ENCODE measurements around the gene NAA10. TPM values are rescaled to one million over a fixed set of nuclear protein-coding genes. Genes with fewer than 3 reads are reported as not detected.

NAA10 gene
- total and polyA plus RNA-seq, 2 of the 13 experiments (the other 11 are each of a cell fraction or from before 2014, with no cell fraction given), result 49.2 to 51.7 TPM

DNA sequence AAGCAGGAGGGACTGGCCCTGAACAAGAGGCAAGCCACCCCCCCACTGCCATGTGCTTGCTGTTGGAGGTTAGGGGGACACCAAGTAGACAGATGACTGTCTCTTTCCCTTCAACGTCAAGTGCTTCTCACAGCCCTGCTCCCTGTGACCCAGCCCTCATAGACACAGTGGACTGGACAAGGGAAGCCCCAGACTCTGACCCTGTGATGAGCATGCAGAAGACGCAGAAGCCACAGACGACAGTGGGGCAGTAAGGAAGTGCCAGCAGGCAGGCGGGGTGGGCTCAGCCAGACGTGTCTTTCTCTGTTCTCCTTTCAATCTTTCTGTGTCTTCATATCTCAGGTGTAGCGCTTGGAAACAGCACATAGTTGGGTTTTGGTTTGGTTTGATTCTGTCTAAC is 46.5 kb downstream of the NAA10 start:
- no peak overlapping the region for H2AFZ ChIP-seq (ENCODE audit: low read length)
- no peak overlapping the region for H3K4me2 ChIP-seq (ENCODE audit: low read depth, low read length)
- ChIA-PET CTCF (ENCODE audit: low intra/inter-chr PET ratio, low total read pairs) (no interaction called here), POLR2A (no interaction called here)
- DNase-seq (ENCODE audit: low spot score) (no peak), ATAC-seq (no peak), FAIRE-seq (no peak)
- H4K20me1 ChIP-seq (ENCODE audit: insufficient read depth, low read length), result no peaks in the 10 kb centered on the region
- H3K9ac ChIP-seq (ENCODE audit: insufficient read depth, low read depth, low read length), result no peak overlapping the region
- H3K36me3 ChIP-seq (replicated peaks in 1 of 2; ENCODE audit: control insufficient read depth in 1 of 2, insufficient read depth in 2 of 2, low read length in 2 of 2), result no peaks in the 10 kb centered on the region
- H3K9me3 ChIP-seq (ENCODE audit: low read length), result no peaks in the 10 kb centered on the region
- H3K4me1 ChIP-seq (ENCODE audit: insufficient read depth, low read length), result no peaks in the 10 kb centered on the region
- intact Hi-C loops (cut with micrococcal nuclease; ENCODE audit: unreplicated experiment) (no loop called here), in situ Hi-C loops (cut with HindIII; ENCODE audit: extremely low pct_ligation_motif_present, low pct_unique_long_range_greater_than_20kb) (no loop called here)
- no TSS peak for BruUV-seq (replicated peaks)
- peaks cover 0 to 19% of the 10 kb centered on the region in 2 experiments; a peak in 3 of 5 replicates for H3K27me3 ChIP-seq (ENCODE audit: control insufficient read depth in 1 of 2, insufficient read depth in 2 of 2, low read length in 2 of 2)
- no peak overlapping the region for H3K4me3 ChIP-seq (replicated peaks in 1 of 3; ENCODE audit: insufficient read depth in 1 of 3, low read depth in 2 of 3, low read length in 3 of 3)
- H3K27ac ChIP-seq (ENCODE audit: extremely low read length, insufficient read depth, low read length), result no peak overlapping the region
- H3K79me2 ChIP-seq (ENCODE audit: insufficient read depth, low read length), result no peaks in the 10 kb centered on the region
- WGBS (ENCODE audit: low lambda C conversion rate), result 65% methylated on average over 5 of the region's 6 CpGs
- TF ChIP-seq MAZ (IDR thresholded peaks at IDR 0.05; ENCODE audit: borderline replicate concordance, low read depth, low read length) (no peak), MAZ (CRISPR knock-in tag; IDR thresholded peaks at IDR 0.05; ENCODE audit: low read depth) (no peak), PHF20 (CRISPR knock-in tag; IDR thresholded peaks at IDR 0.05) (no peak), ZNF772 (CRISPR knock-in tag; IDR thresholded peaks at IDR 0.05) (no peak), MZF1 (CRISPR knock-in tag; IDR thresholded peaks at IDR 0.05; ENCODE audit: borderline replicate concordance) (no peak), TOPORS (CRISPR knock-in tag; IDR thresholded peaks at IDR 0.05) (no peak), ZKSCAN8 (CRISPR knock-in tag; IDR thresholded peaks at IDR 0.05; ENCODE audit: borderline replicate concordance) (no peak), JDP2 (CRISPR knock-in tag; IDR thresholded peaks at IDR 0.05; ENCODE audit: borderline replicate concordance) (no peak), DNMT3B (CRISPR knock-in tag; conservative IDR thresholded peaks at IDR 0.05) (no peak), ZNF598 (CRISPR knock-in tag; IDR thresholded peaks at IDR 0.05; ENCODE audit: borderline replicate concordance) (no peak), ZNF33A (CRISPR knock-in tag; IDR thresholded peaks at IDR 0.05; ENCODE audit: borderline replicate concordance) (no peak), ZNF556 (CRISPR knock-in tag; IDR thresholded peaks at IDR 0.05; ENCODE audit: borderline replicate concordance) (no peak), POLR2AphosphoS2 (IDR thresholded peaks at IDR 0.05; ENCODE audit: low read depth, low read length) (no peak), ZNF670 (CRISPR knock-in tag; IDR thresholded peaks at IDR 0.05; ENCODE audit: borderline replicate concordance) (no peak)
- TF ChIP-seq, protein P1, sequence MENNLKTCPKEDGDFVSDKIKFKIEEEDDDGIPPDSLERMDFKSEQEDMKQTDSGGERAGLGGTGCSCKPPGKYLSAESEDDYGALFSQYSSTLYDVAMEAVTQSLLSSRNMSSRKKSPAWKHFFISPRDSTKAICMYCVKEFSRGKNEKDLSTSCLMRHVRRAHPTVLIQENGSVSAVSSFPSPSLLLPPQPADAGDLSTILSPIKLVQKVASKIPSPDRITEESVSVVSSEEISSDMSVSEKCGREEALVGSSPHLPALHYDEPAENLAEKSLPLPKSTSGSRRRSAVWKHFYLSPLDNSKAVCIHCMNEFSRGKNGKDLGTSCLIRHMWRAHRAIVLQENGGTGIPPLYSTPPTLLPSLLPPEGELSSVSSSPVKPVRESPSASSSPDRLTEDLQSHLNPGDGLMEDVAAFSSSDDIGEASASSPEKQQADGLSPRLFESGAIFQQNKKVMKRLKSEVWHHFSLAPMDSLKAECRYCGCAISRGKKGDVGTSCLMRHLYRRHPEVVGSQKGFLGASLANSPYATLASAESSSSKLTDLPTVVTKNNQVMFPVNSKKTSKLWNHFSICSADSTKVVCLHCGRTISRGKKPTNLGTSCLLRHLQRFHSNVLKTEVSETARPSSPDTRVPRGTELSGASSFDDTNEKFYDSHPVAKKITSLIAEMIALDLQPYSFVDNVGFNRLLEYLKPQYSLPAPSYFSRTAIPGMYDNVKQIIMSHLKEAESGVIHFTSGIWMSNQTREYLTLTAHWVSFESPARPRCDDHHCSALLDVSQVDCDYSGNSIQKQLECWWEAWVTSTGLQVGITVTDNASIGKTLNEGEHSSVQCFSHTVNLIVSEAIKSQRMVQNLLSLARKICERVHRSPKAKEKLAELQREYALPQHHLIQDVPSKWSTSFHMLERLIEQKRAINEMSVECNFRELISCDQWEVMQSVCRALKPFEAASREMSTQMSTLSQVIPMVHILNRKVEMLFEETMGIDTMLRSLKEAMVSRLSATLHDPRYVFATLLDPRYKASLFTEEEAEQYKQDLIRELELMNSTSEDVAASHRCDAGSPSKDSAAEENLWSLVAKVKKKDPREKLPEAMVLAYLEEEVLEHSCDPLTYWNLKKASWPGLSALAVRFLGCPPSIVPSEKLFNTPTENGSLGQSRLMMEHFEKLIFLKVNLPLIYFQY (CRISPR knock-in tag; IDR thresholded peaks at IDR 0.05; ENCODE audit: borderline replicate concordance), result no peak
- TF ChIP-seq, protein P2, sequence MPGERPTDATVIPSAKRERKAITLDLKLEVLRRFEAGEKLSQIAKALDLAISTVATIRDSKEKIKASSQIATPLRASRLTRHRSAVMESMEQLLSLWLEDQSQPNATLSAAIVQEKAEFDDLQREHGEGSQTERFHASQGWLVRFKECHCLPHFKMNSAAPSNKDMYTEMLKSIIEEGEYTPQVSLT (CRISPR knock-in tag; IDR thresholded peaks at IDR 0.05; ENCODE audit: borderline replicate concordance, low read depth), result no peak
- TF ChIP-seq, protein P3, sequence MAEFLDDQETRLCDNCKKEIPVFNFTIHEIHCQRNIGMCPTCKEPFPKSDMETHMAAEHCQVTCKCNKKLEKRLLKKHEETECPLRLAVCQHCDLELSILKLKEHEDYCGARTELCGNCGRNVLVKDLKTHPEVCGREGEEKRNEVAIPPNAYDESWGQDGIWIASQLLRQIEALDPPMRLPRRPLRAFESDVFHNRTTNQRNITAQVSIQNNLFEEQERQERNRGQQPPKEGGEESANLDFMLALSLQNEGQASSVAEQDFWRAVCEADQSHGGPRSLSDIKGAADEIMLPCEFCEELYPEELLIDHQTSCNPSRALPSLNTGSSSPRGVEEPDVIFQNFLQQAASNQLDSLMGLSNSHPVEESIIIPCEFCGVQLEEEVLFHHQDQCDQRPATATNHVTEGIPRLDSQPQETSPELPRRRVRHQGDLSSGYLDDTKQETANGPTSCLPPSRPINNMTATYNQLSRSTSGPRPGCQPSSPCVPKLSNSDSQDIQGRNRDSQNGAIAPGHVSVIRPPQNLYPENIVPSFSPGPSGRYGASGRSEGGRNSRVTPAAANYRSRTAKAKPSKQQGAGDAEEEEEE (CRISPR knock-in tag; IDR thresholded peaks at IDR 0.05; ENCODE audit: borderline replicate concordance), result no peak
